Panc1 (cell line): ENCODE measurements around the gene KIAA0232. TPM values are rescaled to one million over a fixed set of nuclear protein-coding genes. Genes with fewer than 3 reads are reported as not detected.

Experiments used
- ATAC-seq: fragments of 200-7000 bp; cut with Tn5 transposase; 2 replicates; pipeline ENCODE4 v1.9.1; 2020; ENCODE audit warnings: mild to moderate bottlenecking, moderate library complexity
- BruUV-seq: library from RNA; stranded (reverse); fragments of 400-500 nt; replicated peaks from 2 replicates; lab custom pipeline; 2021; lab: Mats Ljungman, UMichigan
- CTCF ChIA-PET: fragments of 300-600 bp; sonication (Branson Sonifier 250); formaldehyde crosslinking; loops from one replicate; lab custom pipeline; 2022; ENCODE audit warnings: antibody characterized with exemption; lab: Charles Lee
- POLR2A ChIA-PET: fragments of 300-600 bp; sonication (Branson Sonifier 250); formaldehyde crosslinking; loops from one replicate; lab custom pipeline; 2022; ENCODE audit warnings: antibody characterized with exemption; lab: Charles Lee
- DNase-seq: peaks from one replicate; pipeline ENCODE4 v3.0.0-alpha.2; 2010; ENCODE audit warnings: low read depth, low spot score
- H3K27ac ChIP-seq: 2 replicates; pipeline ENCODE4 v1.5.1; 2011; ENCODE audit warnings: mild to moderate bottlenecking, low read length, inconsistent platforms
- H3K27me3 ChIP-seq: fragments of 200-500 bp; sonication (Bioruptor generic); 2 replicates; pipeline ENCODE4 v1.6.0; 2014; ENCODE audit warnings: low read length, inconsistent platforms; ENCODE audit not compliant: control insufficient read depth, insufficient read depth
- H3K36me3 ChIP-seq: fragments of 200-500 bp; sonication (Bioruptor generic); 2 replicates; pipeline ENCODE4 v1.5.1; 2014; ENCODE audit warnings: inconsistent platforms, mild to moderate bottlenecking, low read length, moderate library complexity; ENCODE audit not compliant: control insufficient read depth, insufficient read depth
- H3K4me1 ChIP-seq: 2 replicates; pipeline ENCODE4 v1.5.1; 2011; ENCODE audit warnings: inconsistent platforms, mild to moderate bottlenecking, low read length, moderate library complexity; ENCODE audit not compliant: control insufficient read depth, insufficient read depth
- H3K4me3 ChIP-seq, 2 experiments: 2 replicates each; pipeline ENCODE4 v1.5.1; 2011 to 2012; ENCODE audit warnings: low read depth in 2 of 2, low read length in 2 of 2, mild to moderate bottlenecking in 2 of 2, inconsistent platforms in 1 of 2, moderate library complexity in 1 of 2
- H3K9me3 ChIP-seq: fragments of 200-500 bp; sonication (Bioruptor generic); 2 replicates; pipeline ENCODE4 v1.5.1; 2014; ENCODE audit warnings: low read depth, mild to moderate bottlenecking, inconsistent platforms, low read length, moderate library complexity; ENCODE audit not compliant: control insufficient read depth, insufficient read depth
- POLR2AphosphoS5 ChIP-seq: IDR thresholded peaks from 2 replicates; pipeline ENCODE4 v1.6.1; 2012; ENCODE audit warnings: mild to moderate bottlenecking, low read depth, low read length, moderate library complexity
- SIN3A ChIP-seq: IDR thresholded peaks from 2 replicates; pipeline ENCODE4 v1.6.1; 2012; ENCODE audit warnings: low read depth, mild to moderate bottlenecking, low read length, moderate library complexity, borderline replicate concordance; ENCODE audit not compliant: insufficient read depth
- TCF7L2 ChIP-seq: IDR thresholded peaks from 2 replicates; pipeline ENCODE4 v1.6.1; 2011; ENCODE audit warnings: mild to moderate bottlenecking, low read depth, low read length, inconsistent platforms
- in situ Hi-C: cut with HindIII; loops from 2 replicates; pipeline ENCODE4 v1.10.0; 2016; ENCODE audit warnings: low sequenced_read_pairs, low pct_unique_long_range_greater_than_20kb
- intact Hi-C: fragments of 100-400 bp; cut with micrococcal nuclease; formaldehyde crosslinking; loops from one replicate; pipeline ENCODE4 v1.10.0; 2022; ENCODE audit not compliant: unreplicated experiment
- total RNA-seq: library from RNA; stranded (reverse); gene quantifications from one replicate; pipeline ENCODE4 v1.2.1, GENCODE V29; 2021; ENCODE audit not compliant: unreplicated experiment
- TF ChIP-seq, protein P1 (sequence below): fragments of 450-650 bp; IDR thresholded peaks from 2 replicates; pipeline ENCODE4 v1.5.1; 2017; ENCODE audit warnings: mild to moderate bottlenecking
- TF ChIP-seq, protein P2 (sequence below), 2 experiments: IDR thresholded peaks; 2 replicates each; pipeline ENCODE4 v1.6.1; 2011 to 2012; ENCODE audit warnings: low read depth in 2 of 2, control low read depth in 1 of 2, low read length in 1 of 2, mild to moderate bottlenecking in 1 of 2, moderate library complexity in 1 of 2; ENCODE audit not compliant: insufficient read depth in 1 of 2

The KIAA0232 gene
- total RNA-seq, 1 experiment from 2014 or later: 20.2 TPM

DNA sequence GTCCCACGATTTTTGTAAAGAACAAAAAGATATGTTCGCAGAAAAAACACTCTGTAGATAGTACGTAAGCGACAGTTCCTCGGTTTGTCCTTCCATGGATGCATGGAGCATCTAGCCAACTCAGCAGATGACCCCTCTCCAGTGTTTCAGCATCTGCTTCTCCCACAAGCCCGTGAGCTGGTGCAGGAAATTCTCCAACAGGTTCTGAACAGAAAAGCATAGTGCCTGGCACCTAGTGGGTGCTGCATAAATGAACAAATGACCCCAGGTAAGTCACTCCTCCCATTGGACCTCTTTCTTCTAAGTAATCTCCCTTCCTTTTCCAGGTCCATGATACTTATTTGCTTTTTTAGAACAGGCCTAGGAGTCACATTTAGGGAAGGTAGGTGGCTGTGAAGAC, 966 bp upstream of the KIAA0232 start:
- H3K4me1 ChIP-seq: peaks cover 15% of the 10 kb centered on the region
- peak overlapping the region; percentile 51 to 79 for H3K4me3 ChIP-seq
- TF ChIP-seq, protein P1, sequence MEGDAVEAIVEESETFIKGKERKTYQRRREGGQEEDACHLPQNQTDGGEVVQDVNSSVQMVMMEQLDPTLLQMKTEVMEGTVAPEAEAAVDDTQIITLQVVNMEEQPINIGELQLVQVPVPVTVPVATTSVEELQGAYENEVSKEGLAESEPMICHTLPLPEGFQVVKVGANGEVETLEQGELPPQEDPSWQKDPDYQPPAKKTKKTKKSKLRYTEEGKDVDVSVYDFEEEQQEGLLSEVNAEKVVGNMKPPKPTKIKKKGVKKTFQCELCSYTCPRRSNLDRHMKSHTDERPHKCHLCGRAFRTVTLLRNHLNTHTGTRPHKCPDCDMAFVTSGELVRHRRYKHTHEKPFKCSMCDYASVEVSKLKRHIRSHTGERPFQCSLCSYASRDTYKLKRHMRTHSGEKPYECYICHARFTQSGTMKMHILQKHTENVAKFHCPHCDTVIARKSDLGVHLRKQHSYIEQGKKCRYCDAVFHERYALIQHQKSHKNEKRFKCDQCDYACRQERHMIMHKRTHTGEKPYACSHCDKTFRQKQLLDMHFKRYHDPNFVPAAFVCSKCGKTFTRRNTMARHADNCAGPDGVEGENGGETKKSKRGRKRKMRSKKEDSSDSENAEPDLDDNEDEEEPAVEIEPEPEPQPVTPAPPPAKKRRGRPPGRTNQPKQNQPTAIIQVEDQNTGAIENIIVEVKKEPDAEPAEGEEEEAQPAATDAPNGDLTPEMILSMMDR: no peak
- intact Hi-C loops (loop anchor here (10.0 kb wide), 1 partner anchor 67 kb away; the partner anchor contains the start of gene BLOC1S4), in situ Hi-C loops (no loop called here)
- POLR2A ChIA-PET: no interaction called here
- no peaks in the 10 kb centered on the region for H3K27me3 ChIP-seq
- H3K27ac ChIP-seq: peak overlapping the region; percentile 61; the same call in 1 of the 2 replicates
- no peaks in the 10 kb centered on the region for H3K9me3 ChIP-seq
- CTCF ChIA-PET: no interaction called here
- DNase-seq (no peak), ATAC-seq (no peak)
- TSS peak; percentile 81 for BruUV-seq
- no peaks in the 10 kb centered on the region; the same call in 1 of the 2 replicates for H3K36me3 ChIP-seq

DNA sequence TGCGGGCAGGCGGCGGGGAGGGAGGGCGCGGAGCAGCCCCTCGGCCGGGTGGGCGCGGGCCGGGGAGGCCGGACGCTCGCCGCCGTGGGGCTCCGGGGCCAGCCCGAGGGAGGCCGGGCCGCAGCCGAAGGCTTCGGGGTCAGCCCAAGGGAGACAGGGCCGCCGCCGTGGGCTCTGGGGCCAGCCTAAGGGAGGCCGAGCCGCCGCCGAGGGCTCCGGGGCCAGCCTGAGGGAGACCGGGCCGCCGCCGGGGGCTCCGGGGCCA, 251 bp downstream of the KIAA0232 start:
- in situ Hi-C loops: no loop called here
- DNase-seq (no peak), ATAC-seq (peak; percentile 52)

More for the DNA sequence above, 251 bp downstream of the KIAA0232 start:
- POLR2A ChIA-PET: no interaction called here
- peaks cover 15% of the 10 kb centered on the region for H3K4me1 ChIP-seq
- BruUV-seq: no TSS peak
- H3K36me3 ChIP-seq: no peaks in the 10 kb centered on the region; the same call in 1 of the 2 replicates
- TF ChIP-seq, protein P2, sequence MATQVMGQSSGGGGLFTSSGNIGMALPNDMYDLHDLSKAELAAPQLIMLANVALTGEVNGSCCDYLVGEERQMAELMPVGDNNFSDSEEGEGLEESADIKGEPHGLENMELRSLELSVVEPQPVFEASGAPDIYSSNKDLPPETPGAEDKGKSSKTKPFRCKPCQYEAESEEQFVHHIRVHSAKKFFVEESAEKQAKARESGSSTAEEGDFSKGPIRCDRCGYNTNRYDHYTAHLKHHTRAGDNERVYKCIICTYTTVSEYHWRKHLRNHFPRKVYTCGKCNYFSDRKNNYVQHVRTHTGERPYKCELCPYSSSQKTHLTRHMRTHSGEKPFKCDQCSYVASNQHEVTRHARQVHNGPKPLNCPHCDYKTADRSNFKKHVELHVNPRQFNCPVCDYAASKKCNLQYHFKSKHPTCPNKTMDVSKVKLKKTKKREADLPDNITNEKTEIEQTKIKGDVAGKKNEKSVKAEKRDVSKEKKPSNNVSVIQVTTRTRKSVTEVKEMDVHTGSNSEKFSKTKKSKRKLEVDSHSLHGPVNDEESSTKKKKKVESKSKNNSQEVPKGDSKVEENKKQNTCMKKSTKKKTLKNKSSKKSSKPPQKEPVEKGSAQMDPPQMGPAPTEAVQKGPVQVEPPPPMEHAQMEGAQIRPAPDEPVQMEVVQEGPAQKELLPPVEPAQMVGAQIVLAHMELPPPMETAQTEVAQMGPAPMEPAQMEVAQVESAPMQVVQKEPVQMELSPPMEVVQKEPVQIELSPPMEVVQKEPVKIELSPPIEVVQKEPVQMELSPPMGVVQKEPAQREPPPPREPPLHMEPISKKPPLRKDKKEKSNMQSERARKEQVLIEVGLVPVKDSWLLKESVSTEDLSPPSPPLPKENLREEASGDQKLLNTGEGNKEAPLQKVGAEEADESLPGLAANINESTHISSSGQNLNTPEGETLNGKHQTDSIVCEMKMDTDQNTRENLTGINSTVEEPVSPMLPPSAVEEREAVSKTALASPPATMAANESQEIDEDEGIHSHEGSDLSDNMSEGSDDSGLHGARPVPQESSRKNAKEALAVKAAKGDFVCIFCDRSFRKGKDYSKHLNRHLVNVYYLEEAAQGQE (IDR thresholded peaks at IDR 0.05; ENCODE audit: insufficient read depth in 1 of 2, low read depth in 2 of 2, low read length in 1 of 2): no peak
- no peak for TF ChIP-seq SIN3A
- TF ChIP-seq POLR2AphosphoS5: no peak
- TF ChIP-seq, protein P1: no peak
- no peak for TF ChIP-seq TCF7L2
- CTCF ChIA-PET: no interaction called here
- H3K4me3 ChIP-seq: peak overlapping the region; percentile 73 to 79
- no peak overlapping the region for H3K27ac ChIP-seq
- H3K27me3 ChIP-seq: no peaks in the 10 kb centered on the region
- no peaks in the 10 kb centered on the region for H3K9me3 ChIP-seq
- intact Hi-C loops: loop anchor here (10.0 kb wide), 1 partner anchor 68 kb away; the partner anchor contains the start of gene BLOC1S4
